ENCODE data around the gene SLC25A40. TPM values are rescaled to one million over a fixed set of nuclear protein-coding genes. Genes with fewer than 3 reads are reported as not detected.

The SLC25A40 gene
- total RNA-seq, 2 experiments from 2014 or later = 49.1 to 52.4 TPM

DNA sequence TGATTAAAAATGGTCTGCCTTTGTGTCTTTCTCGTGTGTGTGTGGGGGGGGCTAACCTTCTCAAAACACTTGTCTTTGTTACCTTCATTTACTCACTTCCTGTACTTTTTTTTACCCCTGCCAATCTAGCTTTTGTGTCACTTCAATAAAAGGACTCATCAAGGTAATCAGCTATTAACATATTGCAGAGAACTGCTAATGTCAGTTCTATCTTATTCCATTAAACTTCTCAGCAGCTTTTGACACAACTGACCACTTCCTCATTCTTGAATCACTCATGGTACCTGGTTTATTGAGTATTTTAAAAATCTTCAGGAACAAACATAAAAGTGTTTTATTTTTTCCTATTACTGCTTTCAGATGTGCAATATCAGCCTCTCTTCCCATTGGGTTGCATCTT, 59.8 kb downstream of the SLC25A40 start:
- H3K36me3 Mint-ChIP-seq (ENCODE audit: low read depth) = no peaks in the 10 kb centered on the region
- ChIA-PET POLR2A (no interaction called here), CTCF (no interaction called here)
- H3K27ac Mint-ChIP-seq = no peak overlapping the region
- no peaks in the 10 kb centered on the region for H3K9me3 Mint-ChIP-seq (ENCODE audit: insufficient read depth)
- peaks cover 3% of the 10 kb centered on the region for H3K4me1 Mint-ChIP-seq (ENCODE audit: low read depth)
- peaks cover 2% of the 10 kb centered on the region for H3K27me3 Mint-ChIP-seq (ENCODE audit: low read depth)
- DNase-seq (no peak), ATAC-seq (no peak)
- no peak overlapping the region for H3K4me3 Mint-ChIP-seq

DNA sequence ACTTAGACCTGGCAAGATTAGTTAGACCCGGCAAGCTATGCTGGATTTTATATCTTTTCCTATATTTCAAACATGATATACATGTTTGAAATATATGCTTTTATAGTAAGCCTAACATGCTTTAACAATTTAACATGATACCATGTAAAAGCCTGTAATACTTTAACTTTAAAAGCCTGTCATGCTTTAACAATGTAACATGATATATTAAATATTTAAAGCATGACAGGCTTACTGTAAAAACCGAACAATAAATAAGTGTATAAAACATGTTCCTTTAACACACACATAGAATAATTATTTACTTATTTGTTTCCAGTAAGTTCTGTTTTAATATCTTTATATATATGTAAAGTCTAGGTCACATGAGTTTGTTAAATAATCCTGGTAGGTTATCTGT, 65.4 kb downstream of the SLC25A40 start:
- no peaks in the 10 kb centered on the region for H3K36me3 Mint-ChIP-seq (ENCODE audit: low read depth)
- no peaks in the 10 kb centered on the region for H3K9me3 Mint-ChIP-seq (ENCODE audit: insufficient read depth)
- H3K4me3 Mint-ChIP-seq = no peak overlapping the region
- ChIA-PET CTCF (interaction anchor here (2.2 kb wide), 1 partner anchor 13 kb away, joined by 6 read pairs; no protein-coding TSS in a partner anchor), POLR2A (no interaction called here)
- ATAC-seq = no peak
- no peak for DNase-seq
- no peak overlapping the region for H3K27ac Mint-ChIP-seq
- H3K4me1 Mint-ChIP-seq (ENCODE audit: low read depth) = no peaks in the 10 kb centered on the region
- peaks cover 2% of the 10 kb centered on the region for H3K27me3 Mint-ChIP-seq (ENCODE audit: low read depth)

DNA sequence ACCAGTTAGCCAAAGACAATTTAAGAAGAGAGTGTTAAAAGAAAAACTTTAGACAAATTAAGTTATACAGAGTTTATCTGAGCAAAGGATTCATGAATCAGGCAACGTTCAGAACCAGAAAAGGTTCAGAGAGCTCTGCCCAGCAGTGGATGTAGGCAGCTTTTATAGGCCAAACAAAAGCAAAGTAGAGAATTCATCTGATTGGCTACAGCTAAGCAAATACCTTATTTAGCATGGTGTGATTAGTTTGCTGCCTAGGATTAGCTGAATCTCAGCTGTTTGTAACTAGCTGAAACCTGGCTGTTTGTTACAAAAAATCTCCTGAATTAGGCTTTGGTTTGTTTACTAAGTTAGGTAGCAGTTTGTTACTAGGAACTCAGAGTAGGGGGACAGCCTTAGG, 66.0 kb downstream of the SLC25A40 start:
- ATAC-seq (no peak), DNase-seq (no peak)
- Mint-ChIP-seq H3K4me1 (ENCODE audit: low read depth) (no peaks in the 10 kb centered on the region), H3K27me3 (ENCODE audit: low read depth) (peaks cover 2% of the 10 kb centered on the region), H3K4me3 (no peak overlapping the region), H3K27ac (no peak overlapping the region), H3K36me3 (ENCODE audit: low read depth) (no peaks in the 10 kb centered on the region), H3K9me3 (ENCODE audit: insufficient read depth) (no peaks in the 10 kb centered on the region)
- ChIA-PET POLR2A (no interaction called here), CTCF (interaction anchor here (2.2 kb wide), 1 partner anchor 13 kb away, joined by 6 read pairs; no protein-coding TSS in a partner anchor)

DNA sequence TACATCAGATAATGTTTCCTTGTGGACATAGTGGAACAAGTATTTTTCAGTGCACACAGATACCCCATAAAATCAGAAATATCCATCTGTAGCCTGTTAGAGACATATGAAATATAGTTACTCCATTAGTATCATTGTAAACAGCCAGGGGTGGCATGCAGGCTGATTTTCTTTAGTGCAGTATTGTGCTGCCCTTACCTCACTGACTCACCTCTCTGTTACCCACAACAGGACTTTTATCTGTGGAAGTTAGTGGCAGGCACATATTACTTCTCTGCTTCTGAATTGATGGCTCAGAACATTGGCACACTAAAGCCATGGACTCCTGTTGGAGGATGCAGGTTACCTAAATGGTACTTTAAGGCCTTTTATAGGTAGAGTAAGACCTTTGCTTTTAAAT, 70.0 kb downstream of the SLC25A40 start:
- Mint-ChIP-seq H3K36me3 (ENCODE audit: low read depth) (no peaks in the 10 kb centered on the region), H3K27me3 (ENCODE audit: low read depth) (peaks cover 2% of the 10 kb centered on the region), H3K9me3 (ENCODE audit: insufficient read depth) (no peaks in the 10 kb centered on the region), H3K4me3 (no peak overlapping the region), H3K4me1 (ENCODE audit: low read depth) (no peaks in the 10 kb centered on the region), H3K27ac (no peak overlapping the region)
- CTCF ChIA-PET = no interaction called here
- ATAC-seq (no peak), DNase-seq (no peak)
- POLR2A ChIA-PET = no interaction called here

DNA sequence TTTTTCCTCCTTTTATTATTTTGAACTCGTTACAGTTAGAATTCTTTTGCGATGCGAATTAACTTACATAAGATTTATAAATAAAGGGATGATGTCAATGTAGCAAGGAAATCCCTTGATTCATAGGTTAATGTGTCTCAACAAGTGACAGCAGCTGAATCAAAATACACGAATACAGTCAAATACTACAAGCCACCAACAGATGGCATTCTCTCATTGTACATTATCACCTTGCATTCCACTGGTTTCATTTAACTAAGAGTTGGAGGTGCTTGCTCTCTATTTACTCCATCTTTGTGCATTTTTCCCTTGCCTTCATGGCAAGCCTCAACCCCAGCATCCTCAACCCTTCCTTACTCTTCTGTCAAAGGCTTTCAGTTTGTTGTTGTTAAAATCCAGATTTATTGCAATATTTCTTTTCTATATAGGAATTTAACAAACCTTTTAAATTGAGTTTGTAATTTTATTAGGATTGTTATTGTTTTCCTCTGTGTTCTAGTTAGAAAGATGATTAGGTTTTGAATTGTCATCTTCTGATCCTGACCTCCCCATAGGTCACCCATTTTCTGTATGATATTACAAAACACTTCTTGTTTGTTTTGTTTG, 78.3 kb downstream of the SLC25A40 start:
- CTCF ChIA-PET = interaction anchor here (0.6 to 3.2 kb wide), 8 partner anchors 13 to 405 kb away, joined by 3 to 33 read pairs (median 4); no protein-coding TSS in a partner anchor
- Mint-ChIP-seq H3K4me3 (no peak overlapping the region), H3K27me3 (ENCODE audit: low read depth) (peaks cover 17% of the 10 kb centered on the region), H3K36me3 (ENCODE audit: low read depth) (no peaks in the 10 kb centered on the region), H3K4me1 (ENCODE audit: low read depth) (no peaks in the 10 kb centered on the region), H3K9me3 (ENCODE audit: insufficient read depth) (no peaks in the 10 kb centered on the region), H3K27ac (no peak overlapping the region)
- DNase-seq (peak; percentile 35), ATAC-seq (peak; percentile 47)
- POLR2A ChIA-PET = no interaction called here

DNA sequence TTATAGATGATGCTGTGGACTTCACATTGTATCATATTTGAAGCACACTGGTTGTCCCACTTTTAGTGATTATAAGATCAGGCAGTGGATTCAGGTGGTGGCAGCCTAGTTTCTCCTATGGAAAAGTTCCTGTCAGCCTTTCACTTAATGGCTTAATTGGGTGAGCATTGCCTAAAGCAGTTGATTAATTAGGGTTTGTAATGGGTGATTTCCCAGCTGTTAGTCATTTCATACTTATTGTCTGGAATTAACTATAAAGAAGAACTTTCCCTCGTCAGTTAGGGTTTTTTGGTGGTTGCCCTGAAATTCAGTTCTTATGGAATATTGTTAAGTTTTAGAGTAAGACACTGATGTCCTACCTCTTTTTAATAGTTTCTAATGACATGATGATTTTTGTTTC, 78.8 kb downstream of the SLC25A40 start:
- Mint-ChIP-seq H3K36me3 (ENCODE audit: low read depth) (no peaks in the 10 kb centered on the region), H3K27ac (no peak overlapping the region), H3K9me3 (ENCODE audit: insufficient read depth) (no peaks in the 10 kb centered on the region), H3K27me3 (ENCODE audit: low read depth) (peaks cover 19% of the 10 kb centered on the region), H3K4me3 (no peak overlapping the region), H3K4me1 (ENCODE audit: low read depth) (no peaks in the 10 kb centered on the region)
- DNase-seq = no peak
- no peak for ATAC-seq
- POLR2A ChIA-PET = no interaction called here
- CTCF ChIA-PET = interaction anchor here (0.6 to 3.2 kb wide), 7 partner anchors 13 to 406 kb away, joined by 3 to 33 read pairs (median 4); no protein-coding TSS in a partner anchor

DNA sequence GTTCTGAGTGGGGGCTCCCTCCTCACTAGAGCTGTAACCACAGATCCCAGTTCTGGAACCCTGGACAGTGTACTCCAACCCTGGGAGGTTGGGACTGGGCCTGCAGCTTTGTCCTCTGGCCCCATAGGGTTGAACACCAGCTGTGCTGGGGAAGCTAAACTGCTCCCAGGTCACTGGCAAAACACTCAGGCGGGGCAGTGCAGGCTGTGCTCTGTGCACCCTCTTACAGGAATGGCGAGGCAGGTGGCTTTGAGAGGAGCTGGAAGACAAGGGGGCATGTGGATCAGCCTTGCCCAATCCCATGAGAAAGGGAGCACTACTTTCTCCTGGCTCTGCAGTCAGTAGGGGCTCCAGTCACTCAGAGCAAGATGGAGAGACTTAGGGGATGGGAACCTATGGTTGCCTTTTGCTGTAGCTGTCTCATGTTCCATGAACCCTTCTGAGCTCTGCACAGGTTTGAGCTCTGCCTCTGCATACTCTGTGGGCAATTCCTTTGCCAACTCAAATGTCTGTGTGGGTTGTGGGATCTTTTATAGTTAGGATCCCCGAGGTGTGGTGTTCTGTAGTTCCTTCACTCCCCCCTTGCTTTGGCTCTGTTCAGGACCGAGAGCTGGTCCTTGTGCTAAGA, 90.7 kb downstream of the SLC25A40 start:
- no peaks in the 10 kb centered on the region for H3K36me3 Mint-ChIP-seq (ENCODE audit: low read depth)
- H3K27me3 Mint-ChIP-seq (ENCODE audit: low read depth) = peaks cover 2% of the 10 kb centered on the region
- no peak overlapping the region for H3K27ac Mint-ChIP-seq
- POLR2A ChIA-PET = no interaction called here
- ATAC-seq (no peak), DNase-seq (no peak)
- no peak overlapping the region for H3K4me3 Mint-ChIP-seq
- no peaks in the 10 kb centered on the region for H3K9me3 Mint-ChIP-seq (ENCODE audit: insufficient read depth)
- CTCF ChIA-PET = no interaction called here
- no peaks in the 10 kb centered on the region for H3K4me1 Mint-ChIP-seq (ENCODE audit: low read depth)

DNA sequence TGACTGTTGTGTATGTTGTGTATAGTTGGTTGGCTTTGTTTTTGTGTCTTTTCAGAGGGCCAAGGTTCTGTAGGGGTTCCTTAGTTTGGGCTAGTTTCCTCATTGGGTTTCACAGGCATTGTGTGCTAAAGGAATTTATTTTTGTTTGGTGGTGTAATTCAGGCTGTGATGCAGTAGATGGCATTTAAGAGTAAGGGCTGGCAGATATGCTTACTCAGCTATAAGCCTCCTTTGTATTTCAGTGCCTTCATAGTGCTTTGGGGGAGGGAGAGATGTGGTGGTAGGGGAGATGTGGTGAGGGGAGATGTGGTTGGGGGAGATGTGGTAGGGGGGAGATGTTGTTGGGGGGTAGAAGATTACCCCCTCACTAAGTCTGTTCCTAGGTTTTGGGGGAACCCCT, 91.7 kb downstream of the SLC25A40 start:
- ATAC-seq = no peak
- DNase-seq = no peak
- H3K36me3 Mint-ChIP-seq (ENCODE audit: low read depth) = no peaks in the 10 kb centered on the region
- no peaks in the 10 kb centered on the region for H3K4me1 Mint-ChIP-seq (ENCODE audit: low read depth)
- ChIA-PET CTCF (no interaction called here), POLR2A (no interaction called here)
- H3K9me3 Mint-ChIP-seq (ENCODE audit: insufficient read depth) = no peaks in the 10 kb centered on the region
- H3K4me3 Mint-ChIP-seq = no peak overlapping the region
- peaks cover 2% of the 10 kb centered on the region for H3K27me3 Mint-ChIP-seq (ENCODE audit: low read depth)
- no peak overlapping the region for H3K27ac Mint-ChIP-seq

Other genes with a start within 250 kb of the SLC25A40 start
- under 1 TPM in 1 of 2 experiments, not detected in 1; 0.08 TPM for gene RUNDC3B, start 248.0 kb downstream of the SLC25A40 start, total RNA-seq
- 10 to 100 TPM; 82.6 to 85.9 TPM for gene DBF4, start 133 bp upstream of the SLC25A40 start, total RNA-seq
- gene ADAM22, start 57.9 kb upstream of the SLC25A40 start, total RNA-seq = 1 to 10 TPM; 2.2 to 3.1 TPM